ENCODE results near the gene EXD3. TPM values are rescaled to one million over a fixed set of nuclear protein-coding genes. Genes with fewer than 3 reads are reported as not detected.
A peak's percentile ranks its signal among the peaks of the same experiment; 100 is the strongest.

EXD3 gene
- total and polyA plus RNA-seq, 2 of the 13 experiments (the other 11 are each of a cell fraction or from before 2014, with no cell fraction given) = 2.7 to 4.8 TPM

DNA sequence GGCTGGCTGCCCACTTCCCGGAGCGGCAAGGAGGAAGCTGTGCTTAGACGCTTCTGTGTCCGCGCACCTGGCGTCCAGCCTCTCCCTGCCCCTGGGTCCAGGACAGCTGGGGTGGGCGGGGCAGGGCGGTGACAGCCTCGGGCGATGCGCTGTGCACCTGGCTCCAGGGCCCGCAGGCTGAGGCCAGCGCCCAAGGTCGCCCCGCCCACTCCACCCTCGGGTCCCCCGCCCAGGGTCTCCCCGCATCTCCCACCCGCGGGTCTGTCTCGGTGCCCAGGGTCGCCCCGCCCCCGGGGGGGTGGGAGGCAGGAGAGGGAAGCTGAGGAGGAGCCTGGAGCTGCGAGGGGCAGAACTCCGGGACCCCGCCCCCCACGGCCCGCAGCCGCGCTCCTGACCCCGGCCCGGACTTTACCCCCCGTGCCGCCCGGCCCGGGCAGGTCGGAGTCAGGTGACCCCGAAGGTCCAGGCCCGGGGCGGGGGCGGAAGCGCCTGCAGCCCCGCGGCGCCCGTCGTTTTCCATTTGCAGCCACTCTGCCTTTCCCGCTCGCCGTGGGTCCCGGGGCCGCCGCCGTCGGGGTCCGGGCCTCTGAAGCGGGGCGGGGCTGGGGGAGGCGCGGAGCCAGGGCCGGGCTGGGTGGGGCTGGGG is 18.4 kb upstream of the EXD3 start, which contains the start of gene ENTPD8 (continued):
- no peak for TF ChIP-seq EHMT2 (IDR thresholded peaks at IDR 0.05; ENCODE audit: borderline replicate concordance, low read depth, low read length)
- TF ChIP-seq, protein P1, sequence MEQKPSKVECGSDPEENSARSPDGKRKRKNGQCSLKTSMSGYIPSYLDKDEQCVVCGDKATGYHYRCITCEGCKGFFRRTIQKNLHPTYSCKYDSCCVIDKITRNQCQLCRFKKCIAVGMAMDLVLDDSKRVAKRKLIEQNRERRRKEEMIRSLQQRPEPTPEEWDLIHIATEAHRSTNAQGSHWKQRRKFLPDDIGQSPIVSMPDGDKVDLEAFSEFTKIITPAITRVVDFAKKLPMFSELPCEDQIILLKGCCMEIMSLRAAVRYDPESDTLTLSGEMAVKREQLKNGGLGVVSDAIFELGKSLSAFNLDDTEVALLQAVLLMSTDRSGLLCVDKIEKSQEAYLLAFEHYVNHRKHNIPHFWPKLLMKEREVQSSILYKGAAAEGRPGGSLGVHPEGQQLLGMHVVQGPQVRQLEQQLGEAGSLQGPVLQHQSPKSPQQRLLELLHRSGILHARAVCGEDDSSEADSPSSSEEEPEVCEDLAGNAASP (CRISPR knock-in tag; IDR thresholded peaks at IDR 0.05; ENCODE audit: borderline replicate concordance) = peak; percentile 61; the same call in 1 of the 2 replicates
- no peak for TF ChIP-seq MATR3 (CRISPR knock-in tag; IDR thresholded peaks at IDR 0.05)
- no peak for TF ChIP-seq SRF (IDR thresholded peaks at IDR 0.05; ENCODE audit: low read depth, low read length)
- no peak for TF ChIP-seq CHD4 (IDR thresholded peaks at IDR 0.05; ENCODE audit: borderline replicate concordance, low read length)
- no peak for TF ChIP-seq ZBTB1 (CRISPR knock-in tag; IDR thresholded peaks at IDR 0.05; ENCODE audit: borderline replicate concordance)
- no peak for TF ChIP-seq ZNF367 (CRISPR knock-in tag; IDR thresholded peaks at IDR 0.05; ENCODE audit: borderline replicate concordance)
- TF ChIP-seq, protein P2, sequence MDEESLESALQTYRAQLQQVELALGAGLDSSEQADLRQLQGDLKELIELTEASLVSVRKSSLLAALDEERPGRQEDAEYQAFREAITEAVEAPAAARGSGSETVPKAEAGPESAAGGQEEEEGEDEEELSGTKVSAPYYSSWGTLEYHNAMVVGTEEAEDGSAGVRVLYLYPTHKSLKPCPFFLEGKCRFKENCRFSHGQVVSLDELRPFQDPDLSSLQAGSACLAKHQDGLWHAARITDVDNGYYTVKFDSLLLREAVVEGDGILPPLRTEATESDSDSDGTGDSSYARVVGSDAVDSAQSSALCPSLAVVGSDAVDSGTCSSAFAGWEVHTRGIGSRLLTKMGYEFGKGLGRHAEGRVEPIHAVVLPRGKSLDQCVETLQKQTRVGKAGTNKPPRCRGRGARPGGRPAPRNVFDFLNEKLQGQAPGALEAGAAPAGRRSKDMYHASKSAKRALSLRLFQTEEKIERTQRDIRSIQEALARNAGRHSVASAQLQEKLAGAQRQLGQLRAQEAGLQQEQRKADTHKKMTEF (CRISPR knock-in tag; IDR thresholded peaks at IDR 0.05) = peak; percentile 90
- peak; percentile 55; the same call in 1 of the 2 replicates for TF ChIP-seq ZMYM4 (CRISPR knock-in tag; IDR thresholded peaks at IDR 0.05)
- TF ChIP-seq, protein P3, sequence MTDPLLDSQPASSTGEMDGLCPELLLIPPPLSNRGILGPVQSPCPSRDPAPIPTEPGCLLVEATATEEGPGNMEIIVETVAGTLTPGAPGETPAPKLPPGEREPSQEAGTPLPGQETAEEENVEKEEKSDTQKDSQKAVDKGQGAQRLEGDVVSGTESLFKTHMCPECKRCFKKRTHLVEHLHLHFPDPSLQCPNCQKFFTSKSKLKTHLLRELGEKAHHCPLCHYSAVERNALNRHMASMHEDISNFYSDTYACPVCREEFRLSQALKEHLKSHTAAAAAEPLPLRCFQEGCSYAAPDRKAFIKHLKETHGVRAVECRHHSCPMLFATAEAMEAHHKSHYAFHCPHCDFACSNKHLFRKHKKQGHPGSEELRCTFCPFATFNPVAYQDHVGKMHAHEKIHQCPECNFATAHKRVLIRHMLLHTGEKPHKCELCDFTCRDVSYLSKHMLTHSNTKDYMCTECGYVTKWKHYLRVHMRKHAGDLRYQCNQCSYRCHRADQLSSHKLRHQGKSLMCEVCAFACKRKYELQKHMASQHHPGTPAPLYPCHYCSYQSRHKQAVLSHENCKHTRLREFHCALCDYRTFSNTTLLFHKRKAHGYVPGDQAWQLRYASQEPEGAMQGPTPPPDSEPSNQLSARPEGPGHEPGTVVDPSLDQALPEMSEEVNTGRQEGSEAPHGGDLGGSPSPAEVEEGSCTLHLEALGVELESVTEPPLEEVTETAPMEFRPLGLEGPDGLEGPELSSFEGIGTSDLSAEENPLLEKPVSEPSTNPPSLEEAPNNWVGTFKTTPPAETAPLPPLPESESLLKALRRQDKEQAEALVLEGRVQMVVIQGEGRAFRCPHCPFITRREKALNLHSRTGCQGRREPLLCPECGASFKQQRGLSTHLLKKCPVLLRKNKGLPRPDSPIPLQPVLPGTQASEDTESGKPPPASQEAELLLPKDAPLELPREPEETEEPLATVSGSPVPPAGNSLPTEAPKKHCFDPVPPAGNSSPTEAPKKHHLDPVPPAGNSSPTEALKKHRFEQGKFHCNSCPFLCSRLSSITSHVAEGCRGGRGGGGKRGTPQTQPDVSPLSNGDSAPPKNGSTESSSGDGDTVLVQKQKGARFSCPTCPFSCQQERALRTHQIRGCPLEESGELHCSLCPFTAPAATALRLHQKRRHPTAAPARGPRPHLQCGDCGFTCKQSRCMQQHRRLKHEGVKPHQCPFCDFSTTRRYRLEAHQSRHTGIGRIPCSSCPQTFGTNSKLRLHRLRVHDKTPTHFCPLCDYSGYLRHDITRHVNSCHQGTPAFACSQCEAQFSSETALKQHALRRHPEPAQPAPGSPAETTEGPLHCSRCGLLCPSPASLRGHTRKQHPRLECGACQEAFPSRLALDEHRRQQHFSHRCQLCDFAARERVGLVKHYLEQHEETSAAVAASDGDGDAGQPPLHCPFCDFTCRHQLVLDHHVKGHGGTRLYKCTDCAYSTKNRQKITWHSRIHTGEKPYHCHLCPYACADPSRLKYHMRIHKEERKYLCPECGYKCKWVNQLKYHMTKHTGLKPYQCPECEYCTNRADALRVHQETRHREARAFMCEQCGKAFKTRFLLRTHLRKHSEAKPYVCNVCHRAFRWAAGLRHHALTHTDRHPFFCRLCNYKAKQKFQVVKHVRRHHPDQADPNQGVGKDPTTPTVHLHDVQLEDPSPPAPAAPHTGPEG (CRISPR knock-in tag; IDR thresholded peaks at IDR 0.05) = 0 out of 2 replicates have a peak, but pooled peaks have one; percentile 30
- TF ChIP-seq ATAD3A (CRISPR knock-in tag; IDR thresholded peaks at IDR 0.05) = no peak
- TF ChIP-seq MXD1 (CRISPR knock-in tag; IDR thresholded peaks at IDR 0.05) = no peak
- peak; percentile 80 for TF ChIP-seq ZBTB7B (CRISPR knock-in tag; IDR thresholded peaks at IDR 0.05)
- TF ChIP-seq, protein P4, sequence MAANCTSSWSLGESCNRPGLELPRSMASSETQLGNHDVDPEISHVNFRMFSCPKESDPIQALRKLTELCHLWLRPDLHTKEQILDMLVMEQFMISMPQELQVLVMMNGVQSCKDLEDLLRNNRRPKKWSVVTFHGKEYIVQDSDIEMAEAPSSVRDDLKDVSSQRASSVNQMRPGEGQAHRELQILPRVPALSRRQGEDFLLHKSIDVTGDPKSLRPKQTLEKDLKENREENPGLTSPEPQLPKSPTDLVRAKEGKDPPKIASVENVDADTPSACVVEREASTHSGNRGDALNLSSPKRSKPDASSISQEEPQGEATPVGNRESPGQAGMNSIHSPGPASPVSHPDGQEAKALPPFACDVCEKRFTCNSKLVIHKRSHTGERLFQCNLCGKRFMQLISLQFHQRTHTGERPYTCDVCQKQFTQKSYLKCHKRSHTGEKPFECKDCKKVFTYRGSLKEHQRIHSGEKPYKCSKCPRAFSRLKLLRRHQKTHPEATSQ (CRISPR knock-in tag; IDR thresholded peaks at IDR 0.05; ENCODE audit: borderline replicate concordance) = no peak
- TF ChIP-seq TEAD3 (CRISPR knock-in tag; optimal IDR thresholded peaks at IDR 0.05; ENCODE audit: borderline replicate concordance) = peak; percentile 33
- peak; percentile 27; the same call in 1 of the 2 replicates for TF ChIP-seq FOXA3 (CRISPR knock-in tag; IDR thresholded peaks at IDR 0.05)
